ENCODE results near the gene PRSS35. TPM values are rescaled to one million over a fixed set of nuclear protein-coding genes. Genes with fewer than 3 reads are reported as not detected.

The PRSS35 gene
- total and polyA plus RNA-seq, 2 of the 13 experiments (the other 11 are each of a cell fraction or from before 2014, with no cell fraction given): not detected

DNA sequence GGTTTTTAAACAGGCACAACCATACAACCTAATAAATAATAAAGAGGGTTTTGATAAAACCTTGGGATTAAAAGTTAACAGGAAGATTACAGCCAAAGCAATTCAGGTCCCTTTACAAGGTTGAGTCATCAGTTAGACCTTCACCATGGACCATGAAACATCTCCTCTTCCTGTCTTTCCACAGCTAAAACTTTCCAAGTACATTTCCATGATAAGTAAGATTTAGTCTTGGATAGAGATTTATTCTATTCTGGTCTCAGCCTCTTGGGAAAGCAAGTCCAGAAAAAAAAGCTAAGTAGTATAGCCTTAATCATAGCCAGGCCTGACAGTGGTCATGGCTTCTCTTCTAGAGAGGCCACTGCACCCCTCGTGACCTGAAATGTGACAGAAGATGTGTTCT is 2.9 kb upstream of the PRSS35 start (continued):
- TF ChIP-seq, protein P1, sequence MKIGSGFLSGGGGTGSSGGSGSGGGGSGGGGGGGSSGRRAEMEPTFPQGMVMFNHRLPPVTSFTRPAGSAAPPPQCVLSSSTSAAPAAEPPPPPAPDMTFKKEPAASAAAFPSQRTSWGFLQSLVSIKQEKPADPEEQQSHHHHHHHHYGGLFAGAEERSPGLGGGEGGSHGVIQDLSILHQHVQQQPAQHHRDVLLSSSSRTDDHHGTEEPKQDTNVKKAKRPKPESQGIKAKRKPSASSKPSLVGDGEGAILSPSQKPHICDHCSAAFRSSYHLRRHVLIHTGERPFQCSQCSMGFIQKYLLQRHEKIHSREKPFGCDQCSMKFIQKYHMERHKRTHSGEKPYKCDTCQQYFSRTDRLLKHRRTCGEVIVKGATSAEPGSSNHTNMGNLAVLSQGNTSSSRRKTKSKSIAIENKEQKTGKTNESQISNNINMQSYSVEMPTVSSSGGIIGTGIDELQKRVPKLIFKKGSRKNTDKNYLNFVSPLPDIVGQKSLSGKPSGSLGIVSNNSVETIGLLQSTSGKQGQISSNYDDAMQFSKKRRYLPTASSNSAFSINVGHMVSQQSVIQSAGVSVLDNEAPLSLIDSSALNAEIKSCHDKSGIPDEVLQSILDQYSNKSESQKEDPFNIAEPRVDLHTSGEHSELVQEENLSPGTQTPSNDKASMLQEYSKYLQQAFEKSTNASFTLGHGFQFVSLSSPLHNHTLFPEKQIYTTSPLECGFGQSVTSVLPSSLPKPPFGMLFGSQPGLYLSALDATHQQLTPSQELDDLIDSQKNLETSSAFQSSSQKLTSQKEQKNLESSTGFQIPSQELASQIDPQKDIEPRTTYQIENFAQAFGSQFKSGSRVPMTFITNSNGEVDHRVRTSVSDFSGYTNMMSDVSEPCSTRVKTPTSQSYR (CRISPR knock-in tag; IDR thresholded peaks at IDR 0.05; ENCODE audit: borderline replicate concordance): no peak
- TF ChIP-seq TOPORS (CRISPR knock-in tag; IDR thresholded peaks at IDR 0.05) (no peak), KAT8 (CRISPR knock-in tag; IDR thresholded peaks at IDR 0.05) (no peak), ZNF562 (CRISPR knock-in tag; IDR thresholded peaks at IDR 0.05; ENCODE audit: borderline replicate concordance) (no peak), U2AF2 (IDR thresholded peaks at IDR 0.05; ENCODE audit: low read depth, low read length) (no peak), SP4 (CRISPR knock-in tag; IDR thresholded peaks at IDR 0.05) (no peak), REXO4 (CRISPR knock-in tag; IDR thresholded peaks at IDR 0.05; ENCODE audit: borderline replicate concordance) (no peak), SIN3A (IDR thresholded peaks at IDR 0.05; ENCODE audit: borderline replicate concordance, low read depth, low read length) (no peak), MZF1 (CRISPR knock-in tag; IDR thresholded peaks at IDR 0.05; ENCODE audit: borderline replicate concordance) (no peak)

- ATAC-seq (no peak), DNase-seq (ENCODE audit: low spot score) (no peak), FAIRE-seq (no peak)
- TF ChIP-seq ARHGAP35 (CRISPR knock-in tag; IDR thresholded peaks at IDR 0.05; ENCODE audit: borderline replicate concordance): no peak
- TF ChIP-seq CSRNP1 (CRISPR knock-in tag; IDR thresholded peaks at IDR 0.05): no peak
- TF ChIP-seq TOPORS (CRISPR knock-in tag; IDR thresholded peaks at IDR 0.05): no peak
- no peak for TF ChIP-seq ZNF770 (CRISPR knock-in tag; IDR thresholded peaks at IDR 0.05)
- Histone ChIP-seq H3K36me3 (replicated peaks in 1 of 2; ENCODE audit: control insufficient read depth in 1 of 2, insufficient read depth in 2 of 2, low read length in 2 of 2) (no peaks in the 10 kb centered on the region), H3K4me1 (ENCODE audit: insufficient read depth, low read length) (0 out of 2 replicates have a peak, but pooled peaks cover 14% of the 10 kb centered on the region), H3K9me3 (ENCODE audit: low read length) (no peaks in the 10 kb centered on the region), H2AFZ (ENCODE audit: low read length) (no peak overlapping the region), H3K9ac (ENCODE audit: insufficient read depth, low read depth, low read length) (no peak overlapping the region), H3K79me2 (ENCODE audit: insufficient read depth, low read length) (no peaks in the 10 kb centered on the region), H3K27me3 (ENCODE audit: control insufficient read depth in 1 of 2, insufficient read depth in 2 of 2, low read length in 2 of 2) (peaks cover 0 to 14% of the 10 kb centered on the region in 2 experiments; a peak in 3 of 5 replicates), H3K4me2 (ENCODE audit: low read depth, low read length) (no peak overlapping the region), H4K20me1 (ENCODE audit: insufficient read depth, low read length) (no peaks in the 10 kb centered on the region), H3K27ac (ENCODE audit: extremely low read length, insufficient read depth, low read length) (no peak overlapping the region), H3K4me3 (replicated peaks in 1 of 3; ENCODE audit: insufficient read depth in 1 of 3, low read depth in 2 of 3, low read length in 3 of 3) (no peak overlapping the region)
- BruUV-seq (replicated peaks): no TSS peak
- POLR2A ChIA-PET: no interaction called here
- intact Hi-C loops (cut with micrococcal nuclease; ENCODE audit: unreplicated experiment) (loop anchor here (1.0 to 10.0 kb wide), 3 partner anchors 288 to 1256 kb away; partner anchors contain the start of genes DOP1A and UBE3D), in situ Hi-C loops (cut with HindIII; ENCODE audit: extremely low pct_ligation_motif_present, low pct_unique_long_range_greater_than_20kb) (loop anchor here (5.0 to 25.0 kb wide), 4 partner anchors 93 to 1248 kb away; partner anchors contain the start of genes DOP1A and UBE3D)
- 4% methylated on average over 3 of the region's 3 CpGs for WGBS (ENCODE audit: low lambda C conversion rate)
- CTCF ChIA-PET (ENCODE audit: low intra/inter-chr PET ratio, low total read pairs): interaction anchor here (3.4 kb wide), 1 partner anchor 289 kb away, joined by 14 read pairs; no protein-coding TSS in a partner anchor
Measured at GRCh38 chr6:83510791-83511190, 1.5 kb upstream of the PRSS35 start.

Measured in HepG2 (cell line).